ENCODE measurements around the gene ZNF101. TPM values are rescaled to one million over a fixed set of nuclear protein-coding genes. Genes with fewer than 3 reads are reported as not detected.
A peak's percentile ranks its signal among the peaks of the same experiment; 100 is the strongest.

ZNF101 gene
- total RNA-seq, 4 donors from 2014 or later = 5.5 to 8.2 (median 6.5) TPM

- WGBS, 2 donors = 0% methylated on average over 13 to 21 of the region's 61 CpGs
- H3K9me3 ChIP-seq = peaks cover 0 to 31% (median 18%) of the 10 kb centered on the region in 3 donors
- peak within 1 kb of the TSS; percentile 65 to 99 (median 87) for H3K4me3 ChIP-seq
- peak in 2 of 4 donors; percentile 35 to 80 for TF ChIP-seq POLR2A (IDR thresholded peaks at IDR 0.05)
- TF ChIP-seq CTCF (IDR thresholded peaks at IDR 0.05) = peak in 1 of 6 experiments; percentile 4
- no peaks in the 10 kb centered on the region for H3K27me3 ChIP-seq
- DNase-seq = peak; percentile 83
- peaks cover 0 to 36% (median 0%) of the 10 kb centered on the region in 3 donors for H3K36me3 ChIP-seq
- peaks cover 0 to 21% (median 3%) of the 10 kb centered on the region in 3 donors for H3K4me1 ChIP-seq
- H3K27ac ChIP-seq = peak within 1 kb of the TSS; percentile 78 to 89 (median 84)
- intact Hi-C loops (cut with DNase I) = no loop called here
Observed at GRCh38 chr19:19732579-19733501, 64.2 kb downstream of the ZNF101 start, which contains the start of gene ZNF14. Gene ZNF14 (minus strand): TSS chr19:19733112. CDS start chr19:19732958, 154 bp downstream.

Small RNAs within 50 kb of the gene (small RNA-seq; reads per million reads assigned to genes)
- 0 reads per million in 4 donors for gene AC011458.2

Other genes starting within 250 kb of the ZNF101 start
- gene TSSK6, start 153.3 kb upstream of the ZNF101 start, total RNA-seq = 1 to 10 TPM in 1 of 4 donors, under 1 TPM in 3; 0.57 to 1.7 (median 0.89) TPM
- gene NDUFA13, start 152.6 kb upstream of the ZNF101 start, total RNA-seq = 10 to 100 TPM; 44.6 to 88.7 (median 56.0) TPM
- gene YJEFN3, start 139.9 kb upstream of the ZNF101 start, total RNA-seq = under 1 TPM; 0.08 to 0.57 (median 0.15) TPM
- gene CILP2, start 130.6 kb upstream of the ZNF101 start, total RNA-seq = under 1 TPM in 1 of 4 donors, not detected in 3; under 0.01 TPM
- 1 to 10 TPM in 3 of 4 donors, under 1 TPM in 1; 0.61 to 1.9 (median 1.7) TPM for gene PBX4, start 50.2 kb upstream of the ZNF101 start, total RNA-seq
- gene LPAR2, start 40.6 kb upstream of the ZNF101 start, total RNA-seq = 10 to 100 TPM in 2 of 4 donors, 1 to 10 TPM in 2; 7.6 to 13.1 (median 9.5) TPM
- gene GMIP, start 25.2 kb upstream of the ZNF101 start, total RNA-seq = 10 to 100 TPM in 2 of 4 donors, 1 to 10 TPM in 2; 7.0 to 22.8 (median 10.0) TPM
- 100 to 1,000 TPM in 3 of 4 donors, 10 to 100 TPM in 1; 79.7 to 257 (median 153) TPM for gene ATP13A1, start 5.2 kb upstream of the ZNF101 start, total RNA-seq
- gene ZNF14, start 64.3 kb downstream of the ZNF101 start, total RNA-seq = 1 to 10 TPM; 1.9 to 6.3 (median 2.1) TPM
- gene ZNF506, start 152.9 kb downstream of the ZNF101 start, total RNA-seq = 10 to 100 TPM; 12.1 to 24.0 (median 17.8) TPM
- 1 to 10 TPM in 3 of 4 donors, under 1 TPM in 1; 0.95 to 4.5 (median 2.7) TPM for gene ZNF253, start 197.0 kb downstream of the ZNF101 start, total RNA-seq
- gene ZNF93, start 232.1 kb downstream of the ZNF101 start, total RNA-seq = 10 to 100 TPM in 1 of 4 donors, 1 to 10 TPM in 3; 4.7 to 12.7 (median 7.4) TPM